Stomach (tissue), 4 donors: ENCODE data around the gene KIRREL2.

ENCODE experiments used
- EP300 ChIP-seq: sonication (generic); formaldehyde crosslinking; IDR thresholded peaks from one replicate; pipeline ENCODE4 v1.6.1; 2017; ENCODE audit warnings: antibody characterized with exemption
- POLR2A ChIP-seq, 4 donors: fragments of 450-650 bp; IDR thresholded peaks; one replicate each; pipeline ENCODE4 v1.6.1; 2016; ENCODE audit warnings: antibody characterized with exemption in 4 of 4, control low read depth in 2 of 4, mild to moderate bottlenecking in 1 of 4, moderate library complexity in 1 of 4
- POLR2AphosphoS5 ChIP-seq, 3 donors: sonication (generic); formaldehyde crosslinking; IDR thresholded peaks; one replicate each; pipeline ENCODE4 v1.6.1; 2016; ENCODE audit warnings: antibody characterized with exemption in 3 of 3
- TF ChIP-seq, protein P1 (sequence below), 7 experiments: fragments of 450-650 bp in 4 of 7; fragments of 200-600 bp in 3 of 7; sonication (generic) in 3 of 7; IDR thresholded peaks; one replicate each; pipeline ENCODE4 v1.5.1; 2016 to 2019; ENCODE audit warnings: antibody characterized with exemption in 7 of 7, control low read depth in 2 of 7, mild to moderate bottlenecking in 1 of 7

GRCh38 chr19:35904311-35905068, 47.8 kb downstream of the KIRREL2 start:
- TF ChIP-seq, protein P1, sequence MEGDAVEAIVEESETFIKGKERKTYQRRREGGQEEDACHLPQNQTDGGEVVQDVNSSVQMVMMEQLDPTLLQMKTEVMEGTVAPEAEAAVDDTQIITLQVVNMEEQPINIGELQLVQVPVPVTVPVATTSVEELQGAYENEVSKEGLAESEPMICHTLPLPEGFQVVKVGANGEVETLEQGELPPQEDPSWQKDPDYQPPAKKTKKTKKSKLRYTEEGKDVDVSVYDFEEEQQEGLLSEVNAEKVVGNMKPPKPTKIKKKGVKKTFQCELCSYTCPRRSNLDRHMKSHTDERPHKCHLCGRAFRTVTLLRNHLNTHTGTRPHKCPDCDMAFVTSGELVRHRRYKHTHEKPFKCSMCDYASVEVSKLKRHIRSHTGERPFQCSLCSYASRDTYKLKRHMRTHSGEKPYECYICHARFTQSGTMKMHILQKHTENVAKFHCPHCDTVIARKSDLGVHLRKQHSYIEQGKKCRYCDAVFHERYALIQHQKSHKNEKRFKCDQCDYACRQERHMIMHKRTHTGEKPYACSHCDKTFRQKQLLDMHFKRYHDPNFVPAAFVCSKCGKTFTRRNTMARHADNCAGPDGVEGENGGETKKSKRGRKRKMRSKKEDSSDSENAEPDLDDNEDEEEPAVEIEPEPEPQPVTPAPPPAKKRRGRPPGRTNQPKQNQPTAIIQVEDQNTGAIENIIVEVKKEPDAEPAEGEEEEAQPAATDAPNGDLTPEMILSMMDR (IDR thresholded peaks at IDR 0.05), result no peak
- TF ChIP-seq POLR2AphosphoS5 (IDR thresholded peaks at IDR 0.05), result no peak
- TF ChIP-seq POLR2A (IDR thresholded peaks at IDR 0.05), result no peak
- no peak for TF ChIP-seq EP300
